Measurements from ENCODE around the gene RNASEH2A. TPM values are rescaled to one million over a fixed set of nuclear protein-coding genes. Genes with fewer than 3 reads are reported as not detected.
A peak's percentile ranks its signal among the peaks of the same experiment; 100 is the strongest.

RNASEH2A gene
- total and polyA plus RNA-seq, 10 donors: 4.4 to 15.9 (median 11.7) TPM

GRCh38 chr19:12786141-12786870 is 20.1 kb upstream of the RNASEH2A start:
- H3K27ac ChIP-seq: peak overlapping the region; percentile 79 to 100 (median 100)
- TF ChIP-seq POLR2A (IDR thresholded peaks at IDR 0.05) (no peak), CTCF (IDR thresholded peaks at IDR 0.05 in 8 of 11, conservative IDR thresholded peaks at IDR 0.05 in 3 of 11) (no peak), POLR2AphosphoS5 (IDR thresholded peaks at IDR 0.05) (peak; percentile 42 to 80 (median 63))
- peaks cover 0 to 2% (median 0%) of the 10 kb centered on the region in 7 donors for H3K27me3 ChIP-seq (replicated peaks in 1 of 7)
- no peaks in the 10 kb centered on the region for H3K9me3 ChIP-seq
- no peaks in the 10 kb centered on the region for H3K36me3 ChIP-seq
- intact Hi-C loops (cut with DNase I; ENCODE audit: low total_unique reads): no loop called here
- H3K4me1 ChIP-seq: peaks cover 63 to 99% (median 91%) of the 10 kb centered on the region in 6 donors
- 18 to 32% (median 27%) methylated on average over 8 to 18 of the region's 18 CpGs for WGBS, 5 donors
- DNase-seq: peak; percentile 92
- H3K4me3 ChIP-seq: peak overlapping the region in 2 of 8 donors; percentile 3 to 53

- Histone ChIP-seq H3K27ac (peak overlapping the region; percentile 79 to 100 (median 100)), H3K4me1 (peaks cover 57 to 93% (median 84%) of the 10 kb centered on the region in 6 donors), H3K4me3 (peak overlapping the region in 1 of 8 donors; percentile 53), H3K9me3 (no peaks in the 10 kb centered on the region), H3K27me3 (replicated peaks in 1 of 7) (peaks cover 0 to 5% (median 0%) of the 10 kb centered on the region in 7 donors), H3K36me3 (no peaks in the 10 kb centered on the region)
- intact Hi-C loops (cut with DNase I; ENCODE audit: low total_unique reads): no loop called here
- DNase-seq: no peak
- TF ChIP-seq POLR2AphosphoS5 (IDR thresholded peaks at IDR 0.05): no peak
- TF ChIP-seq CTCF (IDR thresholded peaks at IDR 0.05 in 8 of 11, conservative IDR thresholded peaks at IDR 0.05 in 3 of 11): no peak
- no peak for TF ChIP-seq POLR2A (IDR thresholded peaks at IDR 0.05)
- 85 to 100% (median 87%) methylated on average over 3 of the region's 3 CpGs for WGBS, 5 donors
These were observed 19.4 kb upstream of the RNASEH2A start for GRCh38 chr19:12786952-12787351.

GRCh38 chr19:12787458-12787857 is 18.9 kb upstream of the RNASEH2A start:
- H3K27ac ChIP-seq: peak overlapping the region; percentile 97 to 100 (median 100)

More at GRCh38 chr19:12787458-12787857, 18.9 kb upstream of the RNASEH2A start:
- Histone ChIP-seq H3K36me3 (no peaks in the 10 kb centered on the region), H3K4me3 (peak overlapping the region in 1 of 8 donors; percentile 53), H3K27me3 (replicated peaks in 1 of 7) (peaks cover 0 to 5% (median 0%) of the 10 kb centered on the region in 7 donors), H3K4me1 (peaks cover 55 to 88% (median 79%) of the 10 kb centered on the region in 6 donors), H3K9me3 (no peaks in the 10 kb centered on the region)
- WGBS, 5 donors: 76 to 83% (median 80%) methylated on average over 10 of the region's 10 CpGs
- TF ChIP-seq POLR2A (IDR thresholded peaks at IDR 0.05) (no peak), POLR2AphosphoS5 (IDR thresholded peaks at IDR 0.05) (no peak), CTCF (IDR thresholded peaks at IDR 0.05 in 8 of 11, conservative IDR thresholded peaks at IDR 0.05 in 3 of 11) (no peak)
- no peak for DNase-seq
- intact Hi-C loops (cut with DNase I; ENCODE audit: low total_unique reads): no loop called here
